KOPT-K1 (cell line): Measurements from ENCODE around the gene PLCB1.
"Not testable (repeated sequence)": the region's sequence is repeated elsewhere in the genome, so short reads cannot be mapped to it uniquely, and the experiment has no call there.

Experiments
- H3K27ac ChIP-seq: fragments of 200-600 bp; sonication (generic); 2 replicates; pipeline ENCODE4 v1.5.1; 2016; ENCODE audit warnings: antibody characterized with exemption, mild to moderate bottlenecking, low read depth, low read length; ENCODE audit not compliant: poor library complexity, severe bottlenecking
- H3K36me3 ChIP-seq: fragments of 200-600 bp; sonication (generic); 2 replicates; pipeline ENCODE4 v1.5.1; 2017; ENCODE audit warnings: antibody characterized with exemption, mild to moderate bottlenecking, low read length, moderate library complexity; ENCODE audit not compliant: insufficient read depth
- H3K9me3 ChIP-seq: fragments of 200-600 bp; sonication (generic); 2 replicates; pipeline ENCODE4 v1.5.1; 2017; ENCODE audit warnings: antibody characterized with exemption, low read length, mild to moderate bottlenecking; ENCODE audit not compliant: insufficient read depth, poor library complexity, severe bottlenecking

Gene PLCB1

GRCh38 chr20:8456765-8457164 lies 324.7 kb downstream of the PLCB1 start:
- no peak overlapping the region for H3K27ac ChIP-seq
- H3K36me3 ChIP-seq = no peaks in the 10 kb centered on the region
- H3K9me3 ChIP-seq = no peaks in the 10 kb centered on the region

GRCh38 chr20:8457978-8458377 lies 325.9 kb downstream of the PLCB1 start:
- no peak overlapping the region for H3K27ac ChIP-seq
- no peaks in the 10 kb centered on the region for H3K36me3 ChIP-seq
- no peaks in the 10 kb centered on the region for H3K9me3 ChIP-seq

- Histone ChIP-seq H3K9me3 (peaks cover 6% of the 10 kb centered on the region), H3K27ac (no peak overlapping the region), H3K36me3 (no peaks in the 10 kb centered on the region)
These were observed 329.1 kb downstream of the PLCB1 start for GRCh38 chr20:8461186-8461585.

GRCh38 chr20:8464368-8464767 lies 332.3 kb downstream of the PLCB1 start:
- peaks cover 6% of the 10 kb centered on the region for H3K9me3 ChIP-seq

GRCh38 chr20:8466781-8467180 lies 334.7 kb downstream of the PLCB1 start:
- H3K36me3 ChIP-seq, H3K9me3 ChIP-seq, H3K27ac ChIP-seq: not testable (repeated sequence)

More at GRCh38 chr20:8464368-8464767, 332.3 kb downstream of the PLCB1 start:
- H3K27ac ChIP-seq = no peak overlapping the region
- H3K36me3 ChIP-seq = no peaks in the 10 kb centered on the region

GRCh38 chr20:8470156-8470555 lies 338.1 kb downstream of the PLCB1 start:
- no peak overlapping the region for H3K27ac ChIP-seq
- no peaks in the 10 kb centered on the region for H3K9me3 ChIP-seq
- no peaks in the 10 kb centered on the region for H3K36me3 ChIP-seq

GRCh38 chr20:8471465-8471864 lies 339.4 kb downstream of the PLCB1 start:
- Histone ChIP-seq H3K36me3 (no peaks in the 10 kb centered on the region), H3K9me3 (no peaks in the 10 kb centered on the region), H3K27ac (no peak overlapping the region)

- H3K36me3 ChIP-seq = no peaks in the 10 kb centered on the region
- H3K27ac ChIP-seq = no peak overlapping the region
- no peaks in the 10 kb centered on the region for H3K9me3 ChIP-seq
These were observed 341.4 kb downstream of the PLCB1 start for GRCh38 chr20:8473459-8473858.

- Histone ChIP-seq H3K27ac (no peak overlapping the region), H3K9me3 (no peaks in the 10 kb centered on the region), H3K36me3 (no peaks in the 10 kb centered on the region)
These were observed 342.1 kb downstream of the PLCB1 start for GRCh38 chr20:8474027-8474668.

GRCh38 chr20:8476021-8476420 lies 344.0 kb downstream of the PLCB1 start:
- no peaks in the 10 kb centered on the region for H3K9me3 ChIP-seq
- no peak overlapping the region for H3K27ac ChIP-seq
- H3K36me3 ChIP-seq = no peaks in the 10 kb centered on the region

- H3K9me3 ChIP-seq = no peaks in the 10 kb centered on the region
- H3K36me3 ChIP-seq = no peaks in the 10 kb centered on the region
- H3K27ac ChIP-seq = no peak overlapping the region
These were observed 348.5 kb downstream of the PLCB1 start for GRCh38 chr20:8480597-8480996.

GRCh38 chr20:8487696-8488095 lies 355.6 kb downstream of the PLCB1 start:
- H3K36me3 ChIP-seq = no peaks in the 10 kb centered on the region
- H3K27ac ChIP-seq = no peak overlapping the region
- no peaks in the 10 kb centered on the region for H3K9me3 ChIP-seq

- no peak overlapping the region for H3K27ac ChIP-seq
- no peaks in the 10 kb centered on the region for H3K36me3 ChIP-seq
- no peaks in the 10 kb centered on the region for H3K9me3 ChIP-seq
These were observed 357.2 kb downstream of the PLCB1 start for GRCh38 chr20:8489094-8489883.

GRCh38 chr20:8490076-8490830 lies 358.2 kb downstream of the PLCB1 start:
- Histone ChIP-seq H3K36me3 (no peaks in the 10 kb centered on the region), H3K27ac (no peak overlapping the region), H3K9me3 (no peaks in the 10 kb centered on the region)

GRCh38 chr20:8492173-8492572 lies 360.1 kb downstream of the PLCB1 start:
- H3K27ac ChIP-seq = no peak overlapping the region
- H3K9me3 ChIP-seq = no peaks in the 10 kb centered on the region
- no peaks in the 10 kb centered on the region for H3K36me3 ChIP-seq
